CD4-positive, alpha-beta T cell (primary cell): ENCODE measurements around the gene GRAP. TPM values are rescaled to one million over a fixed set of nuclear protein-coding genes. Genes with fewer than 3 reads are reported as not detected.

Experiments used
- ATAC-seq: fragments of 200-7000 bp; cut with Tn5 transposase; one replicate; pipeline ENCODE4 v1.10.0; 2022; ENCODE audit warnings: mild to moderate bottlenecking; ENCODE audit not compliant: poor library complexity
- CTCF ChIA-PET: fragments of 350-600 bp; sonication (Branson Sonifier 250); formaldehyde crosslinking; loops from one replicate; lab custom pipeline; 2021; ENCODE audit warnings: antibody characterized with exemption, inconsistent platforms; lab: Charles Lee
- POLR2A ChIA-PET: fragments of 350-600 bp; sonication (Branson Sonifier 250); formaldehyde crosslinking; loops from one replicate; lab custom pipeline; 2021; ENCODE audit warnings: antibody characterized with exemption, inconsistent platforms; lab: Charles Lee
- DNase-seq, 14 experiments: peaks; one replicate each; pipeline ENCODE4 v3.0.0-alpha.2; 2013 to 2020; ENCODE audit warnings: mixed read lengths in 2 of 14
- H3K27ac ChIP-seq, 2 donors: one replicate each; pipeline versions ENCODE4 v1.5.1 to v1.7.0; 2013; ENCODE audit warnings: low read length in 2 of 2, low read depth in 1 of 2, mild to moderate bottlenecking in 1 of 2
- H3K27me3 ChIP-seq, 2 experiments: 1 replicate in 1 of 2; 2 replicates in 1 of 2; pipeline versions ENCODE4 v1.6.1 to v1.7.0; 2013; ENCODE audit warnings: low read length in 2 of 2, control low read depth in 1 of 2, mild to moderate bottlenecking in 1 of 2, moderate library complexity in 1 of 2; ENCODE audit not compliant: insufficient read depth in 2 of 2, control insufficient read depth in 1 of 2
- H3K36me3 ChIP-seq: one replicate; pipeline ENCODE4 v1.6.1; 2013; ENCODE audit warnings: low read length, control low read depth; ENCODE audit not compliant: insufficient read depth
- H3K4me1 ChIP-seq: one replicate; pipeline ENCODE4 v1.6.1; 2013; ENCODE audit warnings: low read length, control low read depth; ENCODE audit not compliant: insufficient read depth
- H3K4me3 ChIP-seq: one replicate; pipeline ENCODE4 v1.5.1; 2013; ENCODE audit warnings: mild to moderate bottlenecking, low read length, moderate library complexity
- H3K9me3 ChIP-seq, 2 experiments: 1 replicate in 1 of 2; 2 replicates in 1 of 2; pipeline versions ENCODE4 v1.6.1 to v1.7.0; 2013; ENCODE audit warnings: low read length in 2 of 2, mild to moderate bottlenecking in 2 of 2, control low read depth in 1 of 2, moderate library complexity in 1 of 2; ENCODE audit not compliant: control insufficient read depth in 1 of 2, insufficient read depth in 1 of 2
- H3K27ac Mint-ChIP-seq: one replicate; pipeline ENCODE4 v1.8.0; 2020; ENCODE audit warnings: mixed read lengths
- H3K27me3 Mint-ChIP-seq: one replicate; pipeline ENCODE4 v1.8.0; 2021; ENCODE audit warnings: mixed read lengths
- H3K36me3 Mint-ChIP-seq: one replicate; pipeline ENCODE4 v1.8.0; 2021; ENCODE audit warnings: low read depth, mixed read lengths
- H3K4me1 Mint-ChIP-seq: one replicate; pipeline ENCODE4 v1.8.0; 2021; ENCODE audit warnings: low read depth, mixed read lengths
- H3K4me3 Mint-ChIP-seq: one replicate; pipeline ENCODE4 v1.8.0; 2020; ENCODE audit warnings: mild to moderate bottlenecking, mixed read lengths
- H3K9me3 Mint-ChIP-seq: one replicate; pipeline ENCODE4 v1.8.0; 2020; ENCODE audit warnings: mixed read lengths
- intact Hi-C, 2 experiments: fragments of 100-400 bp; cut with DNase I in 1 of 2; cut with micrococcal nuclease in 1 of 2; formaldehyde crosslinking; loops; one replicate each; pipeline versions ENCODE4 v1.15.1 to v1.9.0; 2023 to 2025; cut with DNase I, micrococcal nuclease
- total RNA-seq, 174 experiments: library from RNA in 2 of 174; stranded (reverse) in 2 of 174; gene quantifications; one replicate each; pipeline ENCODE4 v1.2.3 and lab custom pipeline; 2021 to 2026
- TF ChIP-seq, protein P1 (sequence below): fragments of 200-600 bp; IDR thresholded peaks from one replicate; pipeline ENCODE4 v1.8.0; 2022; ENCODE audit warnings: antibody characterized with exemption, mild to moderate bottlenecking

The GRAP gene
- total RNA-seq, 2 experiments from 2014 or later = 20.1 to 20.4 TPM

DNA sequence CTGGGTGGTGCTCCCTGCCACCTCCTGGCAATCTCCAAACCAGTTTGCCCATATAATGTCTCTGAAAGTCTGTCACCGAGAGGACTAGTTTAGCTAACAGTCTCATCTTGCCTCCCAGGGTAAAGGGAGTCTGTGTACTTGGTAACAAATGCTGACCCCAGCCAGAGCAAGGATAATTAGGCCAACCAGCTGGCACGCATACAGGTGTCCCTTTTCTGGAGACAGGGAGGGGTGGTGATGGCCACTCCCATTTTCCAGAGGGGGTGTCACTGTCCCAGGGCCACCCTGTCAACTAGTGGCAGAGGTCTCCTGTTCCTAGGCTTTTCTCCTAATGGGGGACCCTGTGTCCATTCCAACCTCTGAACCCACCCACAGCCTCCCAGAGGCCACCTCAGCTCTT lies 50.3 kb downstream of the GRAP start:
- Mint-ChIP-seq H3K4me1 (peaks cover 20% of the 10 kb centered on the region), H3K9me3 (peaks cover 2% of the 10 kb centered on the region)

DNA sequence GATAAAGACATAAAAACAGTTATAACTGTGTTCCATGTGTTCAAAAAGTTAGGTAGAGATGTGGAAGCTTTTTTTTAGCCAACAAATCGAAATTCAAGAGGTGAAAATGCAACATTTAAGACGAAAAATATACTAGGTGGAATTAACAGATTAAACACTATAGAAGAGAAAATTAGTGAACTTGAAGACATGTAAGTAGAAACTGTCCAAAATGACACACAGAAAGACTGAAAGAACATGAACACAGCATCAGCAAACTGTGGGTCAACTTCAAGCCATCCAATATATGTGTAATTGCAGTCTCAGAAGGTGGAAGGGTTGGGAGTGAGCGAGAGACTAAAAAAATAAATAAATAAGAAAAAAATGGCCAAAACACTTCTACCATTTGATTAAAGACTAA lies 51.5 kb downstream of the GRAP start:
- Mint-ChIP-seq H3K27me3 (no peaks in the 10 kb centered on the region), H3K27ac (no peak overlapping the region), H3K36me3 (peaks cover 14% of the 10 kb centered on the region), H3K9me3 (peaks cover 2% of the 10 kb centered on the region), H3K4me1 (peaks cover 20% of the 10 kb centered on the region), H3K4me3 (no peak overlapping the region)
- POLR2A ChIA-PET = interaction anchor here (1.4 kb wide), 1 partner anchor 8 kb away, joined by 4 read pairs; no protein-coding TSS in a partner anchor
- Histone ChIP-seq H3K36me3 (peaks cover 3% of the 10 kb centered on the region), H3K4me1 (peaks cover 45% of the 10 kb centered on the region), H3K9me3 (peaks cover 0 to 13% of the 10 kb centered on the region in 2 experiments), H3K4me3 (no peak overlapping the region), H3K27ac (no peak overlapping the region), H3K27me3 (no peaks in the 10 kb centered on the region)
- ATAC-seq (no peak), DNase-seq (no peak)
- intact Hi-C loops = no loop called here
- TF ChIP-seq, protein P1, sequence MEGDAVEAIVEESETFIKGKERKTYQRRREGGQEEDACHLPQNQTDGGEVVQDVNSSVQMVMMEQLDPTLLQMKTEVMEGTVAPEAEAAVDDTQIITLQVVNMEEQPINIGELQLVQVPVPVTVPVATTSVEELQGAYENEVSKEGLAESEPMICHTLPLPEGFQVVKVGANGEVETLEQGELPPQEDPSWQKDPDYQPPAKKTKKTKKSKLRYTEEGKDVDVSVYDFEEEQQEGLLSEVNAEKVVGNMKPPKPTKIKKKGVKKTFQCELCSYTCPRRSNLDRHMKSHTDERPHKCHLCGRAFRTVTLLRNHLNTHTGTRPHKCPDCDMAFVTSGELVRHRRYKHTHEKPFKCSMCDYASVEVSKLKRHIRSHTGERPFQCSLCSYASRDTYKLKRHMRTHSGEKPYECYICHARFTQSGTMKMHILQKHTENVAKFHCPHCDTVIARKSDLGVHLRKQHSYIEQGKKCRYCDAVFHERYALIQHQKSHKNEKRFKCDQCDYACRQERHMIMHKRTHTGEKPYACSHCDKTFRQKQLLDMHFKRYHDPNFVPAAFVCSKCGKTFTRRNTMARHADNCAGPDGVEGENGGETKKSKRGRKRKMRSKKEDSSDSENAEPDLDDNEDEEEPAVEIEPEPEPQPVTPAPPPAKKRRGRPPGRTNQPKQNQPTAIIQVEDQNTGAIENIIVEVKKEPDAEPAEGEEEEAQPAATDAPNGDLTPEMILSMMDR = no peak
- CTCF ChIA-PET = no interaction called here

More for the DNA sequence above, 50.3 kb downstream of the GRAP start:
- TF ChIP-seq, protein P1 = no peak
- DNase-seq (no peak), ATAC-seq (no peak)
- H3K27me3 Mint-ChIP-seq = no peaks in the 10 kb centered on the region
- Histone ChIP-seq H3K4me3 (no peak overlapping the region), H3K36me3 (peaks cover 8% of the 10 kb centered on the region), H3K27ac (no peak overlapping the region), H3K27me3 (no peaks in the 10 kb centered on the region), H3K9me3 (peaks cover 0 to 13% of the 10 kb centered on the region in 2 experiments), H3K4me1 (peaks cover 56% of the 10 kb centered on the region)
- ChIA-PET POLR2A (interaction anchor here (0.7 kb wide), 1 partner anchor 810 kb away, joined by 3 read pairs; no protein-coding TSS in a partner anchor), CTCF (no interaction called here)
- intact Hi-C loops = no loop called here
- peaks cover 14% of the 10 kb centered on the region for H3K36me3 Mint-ChIP-seq
- no peak overlapping the region for H3K27ac Mint-ChIP-seq
- H3K4me3 Mint-ChIP-seq = no peak overlapping the region

DNA sequence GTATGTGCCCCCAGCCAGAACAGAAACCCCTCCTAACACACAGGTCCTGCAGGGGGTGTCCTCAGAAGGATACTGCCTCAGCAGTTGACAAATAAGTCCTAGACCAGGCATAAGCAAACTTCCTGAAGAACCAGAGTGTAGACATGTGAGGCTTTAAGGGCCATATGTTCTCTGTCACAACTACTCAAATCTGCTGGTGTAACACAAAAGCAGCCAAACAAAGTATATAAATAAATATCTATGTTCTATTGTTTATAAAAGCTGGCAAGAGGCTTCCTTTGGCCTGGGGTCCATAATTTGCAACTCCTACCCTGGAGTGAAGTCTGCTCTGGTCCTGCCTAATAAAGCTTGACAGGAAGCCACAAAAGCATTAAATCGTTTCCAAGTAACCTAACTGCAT lies 52.1 kb downstream of the GRAP start:
- TF ChIP-seq, protein P1 = no peak
- Histone ChIP-seq H3K27me3 (no peaks in the 10 kb centered on the region), H3K9me3 (peaks cover 0 to 13% of the 10 kb centered on the region in 2 experiments), H3K36me3 (peaks cover 2% of the 10 kb centered on the region), H3K4me1 (peaks cover 40% of the 10 kb centered on the region), H3K4me3 (no peak overlapping the region), H3K27ac (no peak overlapping the region)
- peaks cover 14% of the 10 kb centered on the region for H3K36me3 Mint-ChIP-seq
- H3K27ac Mint-ChIP-seq = no peak overlapping the region
- ChIA-PET POLR2A (interaction anchor here (1.4 kb wide), 1 partner anchor 9 kb away, joined by 4 read pairs; no protein-coding TSS in a partner anchor), CTCF (no interaction called here)
- H3K9me3 Mint-ChIP-seq = peaks cover 2% of the 10 kb centered on the region
- no peak overlapping the region for H3K4me3 Mint-ChIP-seq
- peaks cover 20% of the 10 kb centered on the region for H3K4me1 Mint-ChIP-seq
- ATAC-seq (no peak), DNase-seq (no peak)
- intact Hi-C loops = no loop called here
- H3K27me3 Mint-ChIP-seq = no peaks in the 10 kb centered on the region
